Testis (tissue), 2 donors: ENCODE measurements around the gene RHPN2.
"Not testable (repeated sequence)": the region's sequence is repeated elsewhere in the genome, so short reads cannot be mapped to it uniquely, and the experiment has no call there.

Experiments used
- POLR2A ChIP-seq: fragments of 450-650 bp; IDR thresholded peaks from one replicate; pipeline ENCODE4 v1.6.1; 2017; ENCODE audit warnings: antibody characterized with exemption, mild to moderate bottlenecking, moderate library complexity
- TF ChIP-seq, protein P1 (sequence below), 3 experiments: fragments of 450-650 bp in 2 of 3; fragments of 200-600 bp in 1 of 3; sonication (generic) in 1 of 3; IDR thresholded peaks; one replicate each; pipeline ENCODE4 v1.5.1; 2016 to 2019; ENCODE audit warnings: antibody characterized with exemption in 3 of 3, mild to moderate bottlenecking in 2 of 3, moderate library complexity in 1 of 3

DNA sequence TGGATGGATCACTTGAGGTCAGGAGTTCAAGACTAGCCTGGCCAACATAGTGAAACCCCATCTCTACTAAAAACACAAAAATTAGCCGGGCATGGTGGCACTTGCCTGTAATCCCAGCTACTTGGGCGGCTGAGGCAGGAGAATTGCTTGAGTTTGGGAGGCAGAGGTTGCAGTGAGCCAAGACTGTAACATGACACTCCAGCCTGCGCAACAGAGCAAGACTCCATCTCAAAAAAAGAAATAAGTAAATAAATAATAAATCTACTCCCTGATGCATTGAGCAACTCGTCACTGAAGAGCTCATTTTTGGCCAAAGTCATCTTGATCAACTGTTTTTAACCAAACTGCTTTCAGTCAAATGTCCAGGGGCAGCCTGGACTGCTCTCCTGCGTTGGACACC, 123.4 kb downstream of the RHPN2 start:
- TF ChIP-seq, protein P1, sequence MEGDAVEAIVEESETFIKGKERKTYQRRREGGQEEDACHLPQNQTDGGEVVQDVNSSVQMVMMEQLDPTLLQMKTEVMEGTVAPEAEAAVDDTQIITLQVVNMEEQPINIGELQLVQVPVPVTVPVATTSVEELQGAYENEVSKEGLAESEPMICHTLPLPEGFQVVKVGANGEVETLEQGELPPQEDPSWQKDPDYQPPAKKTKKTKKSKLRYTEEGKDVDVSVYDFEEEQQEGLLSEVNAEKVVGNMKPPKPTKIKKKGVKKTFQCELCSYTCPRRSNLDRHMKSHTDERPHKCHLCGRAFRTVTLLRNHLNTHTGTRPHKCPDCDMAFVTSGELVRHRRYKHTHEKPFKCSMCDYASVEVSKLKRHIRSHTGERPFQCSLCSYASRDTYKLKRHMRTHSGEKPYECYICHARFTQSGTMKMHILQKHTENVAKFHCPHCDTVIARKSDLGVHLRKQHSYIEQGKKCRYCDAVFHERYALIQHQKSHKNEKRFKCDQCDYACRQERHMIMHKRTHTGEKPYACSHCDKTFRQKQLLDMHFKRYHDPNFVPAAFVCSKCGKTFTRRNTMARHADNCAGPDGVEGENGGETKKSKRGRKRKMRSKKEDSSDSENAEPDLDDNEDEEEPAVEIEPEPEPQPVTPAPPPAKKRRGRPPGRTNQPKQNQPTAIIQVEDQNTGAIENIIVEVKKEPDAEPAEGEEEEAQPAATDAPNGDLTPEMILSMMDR (IDR thresholded peaks at IDR 0.05) = not testable (repeated sequence)
- not testable (repeated sequence) for TF ChIP-seq POLR2A
